GM12878 (cell line): ENCODE results near the gene DUT. TPM values are rescaled to one million over a fixed set of nuclear protein-coding genes. Genes with fewer than 3 reads are reported as not detected.

Experiments
- ATAC-seq: fragments of 200-7000 bp; cut with Tn5 transposase; 3 replicates; pipeline ENCODE4 v1.9.1; 2020; ENCODE audit warnings: mild to moderate bottlenecking, moderate library complexity
- BruUV-seq: library from RNA; stranded (reverse); fragments of 400-500 nt; replicated peaks from 2 replicates; lab custom pipeline; 2021; lab: Mats Ljungman, UMichigan
- CTCF ChIA-PET: fragments of 300-600 bp; sonication (Branson Sonifier 250); formaldehyde crosslinking; extraction: SDS; loops from one replicate; lab custom pipeline; 2021; ENCODE audit warnings: inconsistent platforms; lab: Yijun Ruan, JAX
- POLR2A ChIA-PET: fragments of 350-600 bp; formaldehyde crosslinking; extraction: SDS; loops from one replicate; lab custom pipeline; 2021; ENCODE audit warnings: inconsistent platforms; lab: Charles Lee
- RAD21 ChIA-PET: fragments of 300-600 bp; sonication (Branson Sonifier 250); formaldehyde crosslinking; loops from one replicate; lab custom pipeline; 2023; ENCODE audit warnings: antibody characterized with exemption; ENCODE audit not compliant: unreplicated experiment; lab: Charles Lee
- SMC1A ChIA-PET: fragments of 300-600 bp; sonication (Branson Sonifier 250); formaldehyde crosslinking; loops from one replicate; lab custom pipeline; 2023; ENCODE audit not compliant: unreplicated experiment, uncharacterized antibody; lab: Charles Lee
- DNase-seq: peaks from one replicate; pipeline ENCODE4 v3.0.0-alpha.2; 2011; ENCODE audit warnings: low read depth, low spot score
- FAIRE-seq: peaks from 3 replicates; lab custom pipeline; 2011; peaks lifted over from hg19 to GRCh38; lab: Jason Lieb, UNC
- H2AFZ ChIP-seq: 2 replicates; pipeline ENCODE4 v1.6.0; 2011; ENCODE audit warnings: low read depth, low read length, control low read depth; ENCODE audit not compliant: control insufficient read depth
- H3K27ac ChIP-seq: 2 replicates; pipeline ENCODE4 v1.5.1; 2011; ENCODE audit warnings: control low read depth; ENCODE audit not compliant: control insufficient read depth, insufficient read depth
- H3K27me3 ChIP-seq, 2 experiments: replicated peaks in 1 of 2; 2 replicates each; pipeline versions ENCODE4 v1.6.0 to v1.6.1; 2011; ENCODE audit warnings: low read length in 1 of 2; ENCODE audit not compliant: control insufficient read depth in 2 of 2, insufficient read depth in 2 of 2
- H3K36me3 ChIP-seq, 2 experiments: 2 replicates each; pipeline ENCODE4 v1.5.1; 2011; ENCODE audit warnings: low read length in 1 of 2; ENCODE audit not compliant: control insufficient read depth in 2 of 2, insufficient read depth in 2 of 2
- H3K4me1 ChIP-seq: 2 replicates; pipeline ENCODE4 v1.6.1; 2011; ENCODE audit warnings: mild to moderate bottlenecking, low read length, moderate library complexity, mixed read lengths; ENCODE audit not compliant: control insufficient read depth, insufficient read depth
- H3K4me2 ChIP-seq: 2 replicates; pipeline ENCODE4 v1.6.0; 2011; ENCODE audit warnings: control low read depth; ENCODE audit not compliant: control insufficient read depth, insufficient read depth
- H3K4me3 ChIP-seq: fragments of 200-600 bp; sonication (generic); 2 replicates; pipeline ENCODE4 v1.5.1; 2016
- H3K79me2 ChIP-seq: 2 replicates; pipeline ENCODE4 v1.6.0; 2011; ENCODE audit warnings: low read length; ENCODE audit not compliant: control insufficient read depth, insufficient read depth
- H3K9ac ChIP-seq: 2 replicates; pipeline ENCODE4 v1.8.0; 2011; ENCODE audit warnings: low read length, control low read depth, mixed read lengths; ENCODE audit not compliant: control insufficient read depth, insufficient read depth
- H3K9me3 ChIP-seq: replicated peaks from 3 replicates; pipeline ENCODE4 v1.5.1; 2011; ENCODE audit warnings: mild to moderate bottlenecking, low read length; ENCODE audit not compliant: control insufficient read depth, insufficient read depth
- H4K20me1 ChIP-seq: 2 replicates; pipeline ENCODE4 v1.6.0; 2011; ENCODE audit not compliant: control insufficient read depth, insufficient read depth
- ATF7 ChIP-seq: fragments of 450-650 bp; IDR thresholded peaks from 2 replicates; pipeline ENCODE4 v1.6.1; 2016; ENCODE audit warnings: low read depth, mild to moderate bottlenecking
- CBFB ChIP-seq: IDR thresholded peaks from 2 replicates; pipeline ENCODE4 v1.6.1; 2016; ENCODE audit warnings: antibody characterized with exemption, low read depth
- CHD4 ChIP-seq: fragments of 200-600 bp; sonication (generic); IDR thresholded peaks from 2 replicates; pipeline ENCODE4 v1.6.1; 2016; ENCODE audit warnings: mild to moderate bottlenecking
- MXI1 ChIP-seq: fragments of 150-350 bp; IDR thresholded peaks from 2 replicates; pipeline ENCODE4 v1.6.1; 2011; ENCODE audit warnings: low read depth, mild to moderate bottlenecking, inconsistent platforms, low read length, improper control_type of control experiment
- MYB ChIP-seq: fragments of 150-350 bp; IDR thresholded peaks from 2 replicates; pipeline ENCODE4 v1.6.1; 2014; ENCODE audit warnings: mild to moderate bottlenecking, low read depth, low read length, borderline replicate concordance
- NFIC ChIP-seq: IDR thresholded peaks from 2 replicates; pipeline ENCODE4 v1.6.1; 2012; ENCODE audit warnings: low read depth, mild to moderate bottlenecking, inconsistent platforms, low read length, moderate library complexity
- NR2F1 ChIP-seq: fragments of 450-650 bp; conservative IDR thresholded peaks from 2 replicates; pipeline ENCODE4 v1.6.1; 2017; ENCODE audit warnings: mild to moderate bottlenecking
- PML ChIP-seq: IDR thresholded peaks from 2 replicates; pipeline ENCODE4 v1.6.1; 2012; ENCODE audit warnings: low read length, inconsistent platforms
- POLR2AphosphoS2 ChIP-seq: IDR thresholded peaks from 2 replicates; pipeline ENCODE4 v1.6.1; 2011; ENCODE audit warnings: low read depth, mild to moderate bottlenecking, low read length, improper control_type of control experiment, moderate library complexity
- RB1 ChIP-seq: fragments of 450-650 bp; formaldehyde crosslinking; IDR thresholded peaks from 2 replicates; pipeline ENCODE4 v1.6.1; 2017; ENCODE audit warnings: mild to moderate bottlenecking, borderline replicate concordance
- WGBS: methylation state at CpG from one replicate; pipeline ENCODE4 v1.1.6; 2016; ENCODE audit warnings: low lambda C conversion rate; ENCODE audit not compliant: insufficient replicate concordance, insufficient coverage; ENCODE audit errors: missing lambda C conversion rate; 5-methylcytosine and 5-hydroxymethylcytosine counted together
- in situ Hi-C: fragments of 300-500 bp; cut with MboI; formaldehyde crosslinking; loops from 9 replicates; pipeline ENCODE4 v1.14.3; 2018; ENCODE audit warnings: mixed read lengths
- intact Hi-C: fragments of 100-400 bp; cut with micrococcal nuclease; formaldehyde crosslinking; loops from one replicate; pipeline ENCODE4 v1.14.2; 2022; ENCODE audit not compliant: unreplicated experiment
- polyA plus RNA-seq, 11 experiments: library from polyadenylated mRNA; depleted of rRNA in 4 of 11; unstranded in 6 of 11; stranded (reverse) in 5 of 11; fragments of >200 nt; fragmentation: Nextera tagmentation in 4 of 11; fragmentation: Illumina TruSeq in 1 of 11; extraction: Ambion mirVana in 4 of 11; extraction: Trizol in 1 of 11; gene quantifications; 1 replicate in 1 of 11; 2 replicates in 10 of 11; pipeline versions ENCODE4 v1.2.1 to v1.2.3, GENCODE V29; 2011 to 2016; ENCODE audit warnings: inconsistent platforms in 2 of 11, missing spikeins in 2 of 11, low read depth in 1 of 11
- total RNA-seq, 4 experiments: library from RNA; depleted of rRNA in 3 of 4; stranded (reverse); fragments of >200 nt in 3 of 4; fragmentation: Illumina TruSeq in 1 of 4; extraction: Trizol in 1 of 4; gene quantifications; 2 replicates each; pipeline versions ENCODE4 v1.2.1 to v1.2.3, GENCODE V29; 2013 to 2021
- TF ChIP-seq, protein P1 (sequence below): fragments of 450-650 bp; IDR thresholded peaks from 2 replicates; pipeline ENCODE4 v1.6.1; 2017; ENCODE audit warnings: mild to moderate bottlenecking, moderate library complexity
- TF ChIP-seq, protein P2 (sequence below): fragments of 450-650 bp; conservative IDR thresholded peaks from 2 replicates; pipeline ENCODE4 v1.6.1; 2017; ENCODE audit warnings: mild to moderate bottlenecking, moderate library complexity
- TF ChIP-seq, protein P3 (sequence below): fragments of 450-650 bp; IDR thresholded peaks from 2 replicates; pipeline ENCODE4 v1.6.1; 2017; ENCODE audit warnings: mild to moderate bottlenecking, low read depth, inconsistent platforms; ENCODE audit not compliant: poor library complexity, severe bottlenecking
- TF ChIP-seq, protein P4 (sequence below): fragments of 450-650 bp; IDR thresholded peaks from 2 replicates; pipeline ENCODE4 v1.6.1; 2017; ENCODE audit warnings: mild to moderate bottlenecking

The DUT gene
- total and polyA plus RNA-seq, 10 of the 15 experiments (the other 5 are each of a cell fraction or from before 2014, with no cell fraction given): 20.1 to 452 (median 149) TPM

DNA sequence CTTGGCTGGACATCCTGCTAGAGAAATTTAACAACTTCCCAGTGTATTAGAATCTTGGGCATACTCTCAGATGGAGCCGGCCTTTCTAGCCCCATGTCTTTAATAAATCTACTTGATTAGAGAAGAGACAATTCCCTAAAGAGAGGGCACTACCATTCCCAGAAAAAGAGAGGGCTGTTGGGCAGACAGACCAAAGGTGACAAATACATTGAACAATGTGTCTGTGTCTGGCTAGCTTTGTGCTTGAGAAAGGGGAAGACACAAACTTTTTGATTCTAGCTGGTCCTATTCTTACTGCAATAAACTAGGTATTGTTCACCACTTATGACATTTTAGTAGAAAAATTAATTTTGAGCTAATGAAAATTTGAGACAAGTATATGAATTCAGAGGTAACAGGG is 57.7 kb downstream of the DUT start (continued):
- TF ChIP-seq, protein P1, sequence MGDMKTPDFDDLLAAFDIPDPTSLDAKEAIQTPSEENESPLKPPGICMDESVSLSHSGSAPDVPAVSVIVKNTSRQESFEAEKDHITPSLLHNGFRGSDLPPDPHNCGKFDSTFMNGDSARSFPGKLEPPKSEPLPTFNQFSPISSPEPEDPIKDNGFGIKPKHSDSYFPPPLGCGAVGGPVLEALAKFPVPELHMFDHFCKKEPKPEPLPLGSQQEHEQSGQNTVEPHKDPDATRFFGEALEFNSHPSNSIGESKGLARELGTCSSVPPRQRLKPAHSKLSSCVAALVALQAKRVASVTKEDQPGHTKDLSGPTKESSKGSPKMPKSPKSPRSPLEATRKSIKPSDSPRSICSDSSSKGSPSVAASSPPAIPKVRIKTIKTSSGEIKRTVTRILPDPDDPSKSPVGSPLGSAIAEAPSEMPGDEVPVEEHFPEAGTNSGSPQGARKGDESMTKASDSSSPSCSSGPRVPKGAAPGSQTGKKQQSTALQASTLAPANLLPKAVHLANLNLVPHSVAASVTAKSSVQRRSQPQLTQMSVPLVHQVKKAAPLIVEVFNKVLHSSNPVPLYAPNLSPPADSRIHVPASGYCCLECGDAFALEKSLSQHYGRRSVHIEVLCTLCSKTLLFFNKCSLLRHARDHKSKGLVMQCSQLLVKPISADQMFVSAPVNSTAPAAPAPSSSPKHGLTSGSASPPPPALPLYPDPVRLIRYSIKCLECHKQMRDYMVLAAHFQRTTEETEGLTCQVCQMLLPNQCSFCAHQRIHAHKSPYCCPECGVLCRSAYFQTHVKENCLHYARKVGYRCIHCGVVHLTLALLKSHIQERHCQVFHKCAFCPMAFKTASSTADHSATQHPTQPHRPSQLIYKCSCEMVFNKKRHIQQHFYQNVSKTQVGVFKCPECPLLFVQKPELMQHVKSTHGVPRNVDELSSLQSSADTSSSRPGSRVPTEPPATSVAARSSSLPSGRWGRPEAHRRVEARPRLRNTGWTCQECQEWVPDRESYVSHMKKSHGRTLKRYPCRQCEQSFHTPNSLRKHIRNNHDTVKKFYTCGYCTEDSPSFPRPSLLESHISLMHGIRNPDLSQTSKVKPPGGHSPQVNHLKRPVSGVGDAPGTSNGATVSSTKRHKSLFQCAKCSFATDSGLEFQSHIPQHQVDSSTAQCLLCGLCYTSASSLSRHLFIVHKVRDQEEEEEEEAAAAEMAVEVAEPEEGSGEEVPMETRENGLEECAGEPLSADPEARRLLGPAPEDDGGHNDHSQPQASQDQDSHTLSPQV: no peak
- TF ChIP-seq RB1 (no peak), NR2F1 (no peak)

DNA sequence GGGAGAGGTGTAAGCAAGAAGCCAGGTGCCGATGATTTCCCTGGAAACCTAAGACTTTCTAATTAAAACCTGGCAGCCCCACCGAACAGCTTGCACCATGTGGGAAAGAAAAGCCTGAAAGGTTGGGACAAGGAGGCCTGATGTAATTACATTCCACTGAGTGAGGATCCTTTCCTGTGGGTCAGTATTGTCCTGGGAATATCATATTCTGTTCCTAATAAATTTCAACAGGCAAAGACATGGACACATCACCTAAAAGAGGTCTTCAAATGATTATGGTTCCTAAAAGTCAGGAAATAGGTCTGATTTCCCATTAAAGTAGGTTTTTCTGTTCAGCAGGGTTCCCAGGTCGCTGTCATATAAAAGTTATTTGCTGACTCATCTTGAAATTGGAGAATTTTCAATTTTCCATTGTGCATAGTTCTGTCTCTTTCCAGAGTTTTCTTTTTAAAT is 58.5 kb downstream of the DUT start:
- ChIA-PET RAD21 (no interaction called here), SMC1A (interaction anchor here (1.3 kb wide), 1 partner anchor 31 kb away, joined by 5 read pairs; no protein-coding TSS in a partner anchor), POLR2A (no interaction called here), CTCF (no interaction called here)
- intact Hi-C loops: no loop called here
- in situ Hi-C loops: no loop called here
- FAIRE-seq (no peak), DNase-seq (no peak), ATAC-seq (no peak)
- H3K9ac ChIP-seq: no peak overlapping the region
- no peak overlapping the region for H3K27ac ChIP-seq
- no peak overlapping the region for H3K4me3 ChIP-seq
- H2AFZ ChIP-seq: no peak overlapping the region
- H3K79me2 ChIP-seq: no peaks in the 10 kb centered on the region
- no peaks in the 10 kb centered on the region for H3K9me3 ChIP-seq
- no peaks in the 10 kb centered on the region for H3K36me3 ChIP-seq
- H3K27me3 ChIP-seq: no peaks in the 10 kb centered on the region
- no peaks in the 10 kb centered on the region for H4K20me1 ChIP-seq
- BruUV-seq: no TSS peak
- H3K4me1 ChIP-seq: no peaks in the 10 kb centered on the region
- WGBS: 47% methylated on average over 3 of the region's 3 CpGs
- H3K4me2 ChIP-seq: no peak overlapping the region
- no peak for TF ChIP-seq CHD4
- TF ChIP-seq, protein P2, sequence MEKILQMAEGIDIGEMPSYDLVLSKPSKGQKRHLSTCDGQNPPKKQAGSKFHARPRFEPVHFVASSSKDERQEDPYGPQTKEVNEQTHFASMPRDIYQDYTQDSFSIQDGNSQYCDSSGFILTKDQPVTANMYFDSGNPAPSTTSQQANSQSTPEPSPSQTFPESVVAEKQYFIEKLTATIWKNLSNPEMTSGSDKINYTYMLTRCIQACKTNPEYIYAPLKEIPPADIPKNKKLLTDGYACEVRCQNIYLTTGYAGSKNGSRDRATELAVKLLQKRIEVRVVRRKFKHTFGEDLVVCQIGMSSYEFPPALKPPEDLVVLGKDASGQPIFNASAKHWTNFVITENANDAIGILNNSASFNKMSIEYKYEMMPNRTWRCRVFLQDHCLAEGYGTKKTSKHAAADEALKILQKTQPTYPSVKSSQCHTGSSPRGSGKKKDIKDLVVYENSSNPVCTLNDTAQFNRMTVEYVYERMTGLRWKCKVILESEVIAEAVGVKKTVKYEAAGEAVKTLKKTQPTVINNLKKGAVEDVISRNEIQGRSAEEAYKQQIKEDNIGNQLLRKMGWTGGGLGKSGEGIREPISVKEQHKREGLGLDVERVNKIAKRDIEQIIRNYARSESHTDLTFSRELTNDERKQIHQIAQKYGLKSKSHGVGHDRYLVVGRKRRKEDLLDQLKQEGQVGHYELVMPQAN: no peak
- no peak for TF ChIP-seq MYB
- no peak for TF ChIP-seq CBFB
- no peak for TF ChIP-seq NFIC
- no peak for TF ChIP-seq MXI1
- TF ChIP-seq, protein P3, sequence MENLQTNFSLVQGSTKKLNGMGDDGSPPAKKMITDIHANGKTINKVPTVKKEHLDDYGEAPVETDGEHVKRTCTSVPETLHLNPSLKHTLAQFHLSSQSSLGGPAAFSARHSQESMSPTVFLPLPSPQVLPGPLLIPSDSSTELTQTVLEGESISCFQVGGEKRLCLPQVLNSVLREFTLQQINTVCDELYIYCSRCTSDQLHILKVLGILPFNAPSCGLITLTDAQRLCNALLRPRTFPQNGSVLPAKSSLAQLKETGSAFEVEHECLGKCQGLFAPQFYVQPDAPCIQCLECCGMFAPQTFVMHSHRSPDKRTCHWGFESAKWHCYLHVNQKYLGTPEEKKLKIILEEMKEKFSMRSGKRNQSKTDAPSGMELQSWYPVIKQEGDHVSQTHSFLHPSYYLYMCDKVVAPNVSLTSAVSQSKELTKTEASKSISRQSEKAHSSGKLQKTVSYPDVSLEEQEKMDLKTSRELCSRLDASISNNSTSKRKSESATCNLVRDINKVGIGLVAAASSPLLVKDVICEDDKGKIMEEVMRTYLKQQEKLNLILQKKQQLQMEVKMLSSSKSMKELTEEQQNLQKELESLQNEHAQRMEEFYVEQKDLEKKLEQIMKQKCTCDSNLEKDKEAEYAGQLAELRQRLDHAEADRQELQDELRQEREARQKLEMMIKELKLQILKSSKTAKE: no peak
- TF ChIP-seq PML: no peak
- TF ChIP-seq ATF7: no peak
- TF ChIP-seq POLR2AphosphoS2: no peak
- TF ChIP-seq, protein P4, sequence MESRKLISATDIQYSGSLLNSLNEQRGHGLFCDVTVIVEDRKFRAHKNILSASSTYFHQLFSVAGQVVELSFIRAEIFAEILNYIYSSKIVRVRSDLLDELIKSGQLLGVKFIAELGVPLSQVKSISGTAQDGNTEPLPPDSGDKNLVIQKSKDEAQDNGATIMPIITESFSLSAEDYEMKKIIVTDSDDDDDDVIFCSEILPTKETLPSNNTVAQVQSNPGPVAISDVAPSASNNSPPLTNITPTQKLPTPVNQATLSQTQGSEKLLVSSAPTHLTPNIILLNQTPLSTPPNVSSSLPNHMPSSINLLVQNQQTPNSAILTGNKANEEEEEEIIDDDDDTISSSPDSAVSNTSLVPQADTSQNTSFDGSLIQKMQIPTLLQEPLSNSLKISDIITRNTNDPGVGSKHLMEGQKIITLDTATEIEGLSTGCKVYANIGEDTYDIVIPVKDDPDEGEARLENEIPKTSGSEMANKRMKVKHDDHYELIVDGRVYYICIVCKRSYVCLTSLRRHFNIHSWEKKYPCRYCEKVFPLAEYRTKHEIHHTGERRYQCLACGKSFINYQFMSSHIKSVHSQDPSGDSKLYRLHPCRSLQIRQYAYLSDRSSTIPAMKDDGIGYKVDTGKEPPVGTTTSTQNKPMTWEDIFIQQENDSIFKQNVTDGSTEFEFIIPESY: no peak
